Measurements from ENCODE around the gene SLC9A3. TPM values are rescaled to one million over a fixed set of nuclear protein-coding genes. Genes with fewer than 3 reads are reported as not detected.

The SLC9A3 gene
- total and polyA plus RNA-seq, 2 donors, result 2.1 to 2.8 TPM

DNA sequence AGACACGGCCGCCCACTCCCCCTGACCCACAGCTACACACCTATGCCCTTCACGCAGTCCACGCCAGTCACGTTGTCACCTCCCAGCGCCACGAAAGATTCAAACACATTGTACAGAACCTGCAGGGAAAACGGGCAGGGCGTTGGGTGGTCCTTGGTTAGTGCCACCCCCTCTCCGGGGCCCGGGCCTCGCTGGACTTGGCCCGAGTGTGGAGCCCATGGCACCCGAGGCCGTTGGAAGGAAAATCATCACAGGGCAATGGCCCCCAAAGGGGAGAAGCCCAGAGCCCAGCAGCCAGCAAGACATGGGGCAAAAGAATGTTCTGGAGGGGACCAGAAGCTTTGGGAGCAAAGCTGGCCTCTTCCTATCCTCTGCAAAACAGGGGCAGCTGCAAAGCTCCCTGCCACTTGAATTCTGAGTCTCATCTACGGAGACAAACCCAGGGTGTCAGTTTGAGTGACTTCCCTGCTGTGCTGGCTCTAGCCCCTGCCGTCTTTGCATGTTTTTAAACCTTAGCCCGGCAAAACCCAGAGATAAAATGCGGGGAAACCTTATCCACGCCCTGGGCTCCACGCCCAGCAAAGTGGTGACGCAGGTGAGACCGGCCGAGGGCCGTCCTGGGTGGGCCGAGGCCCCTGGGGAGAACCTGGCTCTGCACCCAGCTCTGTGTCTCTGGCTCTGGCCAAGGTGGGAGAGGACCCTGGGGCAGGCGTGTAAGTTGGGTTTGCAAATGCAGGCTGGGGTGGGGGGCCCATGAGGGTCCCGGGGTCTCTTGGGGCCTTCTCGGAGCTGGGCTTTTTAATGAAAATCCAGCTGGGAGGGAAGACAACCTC, 38.9 kb downstream of the SLC9A3 start:
- no peaks in the 10 kb centered on the region for H3K4me1 ChIP-seq (ENCODE audit: insufficient read depth)
- WGBS, result 76% methylated on average over 29 of the region's 29 CpGs
- H3K4me3 ChIP-seq (ENCODE audit: low read depth, low read length), result no peak overlapping the region
- no peaks in the 10 kb centered on the region for H3K36me3 ChIP-seq (ENCODE audit: insufficient read depth)
- DNase-seq (ENCODE audit: extremely low spot score), result no peak
- no peak overlapping the region for H3K27ac ChIP-seq (ENCODE audit: low read depth)

DNA sequence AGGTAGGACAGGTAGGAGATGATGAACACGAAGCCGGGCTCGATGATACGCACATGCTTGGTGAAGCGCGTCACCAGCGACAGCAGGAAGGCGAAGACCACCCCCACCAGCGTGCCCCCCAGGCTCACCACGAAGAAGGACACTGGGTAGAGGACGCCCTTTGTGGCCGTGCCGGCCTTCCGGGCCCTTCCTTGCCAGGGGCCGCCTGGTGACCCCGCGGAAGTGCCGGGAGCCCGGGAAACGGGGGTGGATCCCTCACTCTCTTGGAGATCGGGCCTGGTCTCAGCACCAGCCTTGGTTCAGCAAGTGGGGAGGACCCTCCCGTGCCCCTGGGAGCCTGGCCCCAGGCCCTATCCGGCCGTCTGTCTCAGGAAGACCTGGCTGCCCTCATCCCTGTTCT, 39.7 kb downstream of the SLC9A3 start:
- no peak overlapping the region for H3K4me3 ChIP-seq (ENCODE audit: low read depth, low read length)
- 92% methylated on average over 24 of the region's 24 CpGs for WGBS
- no peak for DNase-seq (ENCODE audit: extremely low spot score)
- no peak overlapping the region for H3K27ac ChIP-seq (ENCODE audit: low read depth)
- no peaks in the 10 kb centered on the region for H3K4me1 ChIP-seq (ENCODE audit: insufficient read depth)
- no peaks in the 10 kb centered on the region for H3K36me3 ChIP-seq (ENCODE audit: insufficient read depth)

DNA sequence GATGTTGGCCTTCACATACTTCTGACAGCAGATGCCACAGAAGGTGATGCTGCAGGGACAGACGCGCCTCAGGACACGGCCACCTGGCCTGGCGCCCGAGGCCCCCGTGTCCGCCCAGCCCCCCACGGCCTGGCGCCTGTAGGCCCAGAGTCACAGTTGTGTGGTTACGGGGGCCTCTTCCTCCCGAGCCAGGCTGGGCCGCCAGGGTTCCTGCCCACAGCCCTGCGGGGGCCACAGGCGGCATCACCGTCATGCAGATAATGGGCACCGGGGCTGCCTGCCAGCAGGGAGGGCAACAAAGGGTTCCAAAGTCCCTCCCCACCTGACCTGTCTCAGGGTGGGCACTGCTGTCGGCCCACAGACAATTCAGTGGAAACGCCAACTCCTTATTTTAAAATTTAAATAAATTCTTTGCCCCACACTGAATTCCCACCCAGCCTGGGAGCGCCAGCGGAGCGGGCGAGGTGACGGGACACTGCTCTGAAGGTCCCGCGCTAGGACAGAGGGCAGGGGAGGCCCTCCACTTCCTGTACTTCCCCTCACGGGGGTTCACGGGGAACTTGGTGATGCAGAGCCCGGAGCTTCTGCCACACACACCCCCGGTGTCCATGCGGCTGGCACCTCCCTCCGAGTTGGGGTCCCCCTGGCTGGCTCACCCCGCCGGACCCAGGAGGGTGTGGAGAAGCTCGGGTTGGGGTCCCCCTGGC, 40.7 kb downstream of the SLC9A3 start:
- H3K27ac ChIP-seq (ENCODE audit: low read depth), result no peak overlapping the region
- H3K4me1 ChIP-seq (ENCODE audit: insufficient read depth), result no peaks in the 10 kb centered on the region
- DNase-seq (ENCODE audit: extremely low spot score), result no peak
- H3K4me3 ChIP-seq (ENCODE audit: low read depth, low read length), result no peak overlapping the region
- no peaks in the 10 kb centered on the region for H3K36me3 ChIP-seq (ENCODE audit: insufficient read depth)
- WGBS, result 83% methylated on average over 34 of the region's 34 CpGs

DNA sequence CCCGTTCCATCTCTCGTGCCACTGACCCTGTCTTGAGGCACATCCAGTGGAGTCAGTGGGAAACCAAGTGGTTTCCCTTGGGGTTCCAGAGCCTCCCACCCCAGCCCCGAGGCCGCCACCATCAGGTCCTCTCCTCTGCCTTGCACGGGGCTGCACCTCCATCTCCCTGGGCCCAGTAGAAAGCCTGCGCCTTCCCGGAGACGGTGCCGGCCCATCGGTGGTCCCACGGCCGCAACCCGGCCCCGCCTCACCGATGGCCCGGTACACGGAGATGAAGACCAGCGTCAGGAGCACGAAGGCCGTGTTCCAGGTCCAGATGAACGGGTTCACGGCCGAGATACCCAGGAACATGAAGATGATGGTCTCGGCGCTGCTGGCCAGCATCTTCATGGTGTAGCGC, 41.2 kb downstream of the SLC9A3 start:
- H3K4me3 ChIP-seq (ENCODE audit: low read depth, low read length), result no peak overlapping the region
- H3K36me3 ChIP-seq (ENCODE audit: insufficient read depth), result no peaks in the 10 kb centered on the region
- no peaks in the 10 kb centered on the region for H3K4me1 ChIP-seq (ENCODE audit: insufficient read depth)
- DNase-seq (ENCODE audit: extremely low spot score), result no peak
- no peak overlapping the region for H3K27ac ChIP-seq (ENCODE audit: low read depth)
- WGBS, result 93% methylated on average over 26 of the region's 26 CpGs

DNA sequence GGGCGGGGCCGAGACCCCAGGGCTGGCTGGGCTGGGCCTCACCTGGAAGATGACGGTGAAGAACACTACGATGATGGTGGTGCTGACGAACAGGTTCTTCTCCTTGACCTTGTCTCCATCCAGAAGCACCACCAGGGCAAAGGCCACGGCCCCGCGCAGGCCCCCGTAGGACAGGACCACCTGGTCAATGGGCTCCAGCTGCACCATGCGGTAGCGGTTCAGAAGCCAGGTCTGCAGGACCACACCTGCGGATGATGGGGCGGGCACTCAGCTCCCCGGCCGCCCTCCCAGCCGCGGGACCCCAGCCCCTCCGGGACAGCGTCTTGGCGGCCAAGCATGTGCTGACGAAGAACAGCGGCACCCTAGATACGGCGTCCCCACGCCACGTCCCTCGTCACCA, 41.7 kb downstream of the SLC9A3 start:
- no peak overlapping the region for H3K27ac ChIP-seq (ENCODE audit: low read depth)
- WGBS, result 94% methylated on average over 27 of the region's 27 CpGs
- DNase-seq (ENCODE audit: extremely low spot score), result no peak

DNA sequence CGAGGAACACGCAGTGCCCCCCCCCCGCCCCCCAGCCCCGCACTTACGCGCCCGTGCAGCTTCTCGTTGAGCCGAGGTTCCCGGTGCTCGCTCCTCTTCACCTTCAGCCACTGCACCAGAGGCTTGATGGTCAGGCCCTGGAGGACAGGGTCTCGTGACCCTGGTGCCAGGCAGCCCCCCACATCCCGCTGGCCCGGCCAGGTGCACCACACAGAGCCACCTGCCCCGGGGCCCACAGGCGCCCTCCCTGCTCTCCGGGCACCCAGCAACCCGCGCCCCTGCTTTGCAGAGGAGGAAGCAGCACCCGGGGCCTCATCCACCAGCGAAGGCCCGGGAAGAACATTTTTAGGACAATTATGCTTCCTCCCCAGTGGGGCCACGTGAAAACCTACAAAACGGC, 42.2 kb downstream of the SLC9A3 start:
- Histone ChIP-seq H3K4me3 (ENCODE audit: low read depth, low read length) (no peak overlapping the region), H3K27ac (ENCODE audit: low read depth) (no peak overlapping the region), H3K4me1 (ENCODE audit: insufficient read depth) (no peaks in the 10 kb centered on the region), H3K36me3 (ENCODE audit: insufficient read depth) (no peaks in the 10 kb centered on the region)
- no peak for DNase-seq (ENCODE audit: extremely low spot score)
- WGBS, result 74% methylated on average over 23 of the region's 24 CpGs

More for the DNA sequence above, 41.7 kb downstream of the SLC9A3 start:
- no peaks in the 10 kb centered on the region for H3K36me3 ChIP-seq (ENCODE audit: insufficient read depth)
- no peaks in the 10 kb centered on the region for H3K4me1 ChIP-seq (ENCODE audit: insufficient read depth)
- H3K4me3 ChIP-seq (ENCODE audit: low read depth, low read length), result no peak overlapping the region

DNA sequence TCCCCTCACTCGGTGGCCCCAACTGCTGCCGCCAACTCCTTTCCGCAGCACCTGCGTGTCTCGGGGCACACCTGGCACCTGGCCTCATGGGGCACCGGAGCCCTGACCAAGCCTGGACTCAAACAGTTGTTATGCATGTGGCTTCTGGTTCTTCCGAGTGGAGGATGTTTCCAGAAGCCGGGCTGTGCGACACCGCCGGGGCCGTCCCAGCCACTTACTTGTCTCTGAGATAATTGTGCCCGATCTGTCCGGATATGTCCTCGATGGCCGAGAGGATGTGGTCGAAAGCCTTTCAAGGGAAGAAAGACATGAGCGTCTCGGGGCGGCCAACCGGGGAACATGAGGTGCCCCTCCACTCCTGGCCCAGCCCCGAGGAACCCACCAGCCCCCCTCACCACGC, 42.9 kb downstream of the SLC9A3 start:
- no peaks in the 10 kb centered on the region for H3K36me3 ChIP-seq (ENCODE audit: insufficient read depth)
- WGBS, result 80% methylated on average over 23 of the region's 23 CpGs
- H3K4me3 ChIP-seq (ENCODE audit: low read depth, low read length), result no peak overlapping the region
- H3K27ac ChIP-seq (ENCODE audit: low read depth), result no peak overlapping the region
- DNase-seq (ENCODE audit: extremely low spot score), result no peak
- H3K4me1 ChIP-seq (ENCODE audit: insufficient read depth), result no peaks in the 10 kb centered on the region

DNA sequence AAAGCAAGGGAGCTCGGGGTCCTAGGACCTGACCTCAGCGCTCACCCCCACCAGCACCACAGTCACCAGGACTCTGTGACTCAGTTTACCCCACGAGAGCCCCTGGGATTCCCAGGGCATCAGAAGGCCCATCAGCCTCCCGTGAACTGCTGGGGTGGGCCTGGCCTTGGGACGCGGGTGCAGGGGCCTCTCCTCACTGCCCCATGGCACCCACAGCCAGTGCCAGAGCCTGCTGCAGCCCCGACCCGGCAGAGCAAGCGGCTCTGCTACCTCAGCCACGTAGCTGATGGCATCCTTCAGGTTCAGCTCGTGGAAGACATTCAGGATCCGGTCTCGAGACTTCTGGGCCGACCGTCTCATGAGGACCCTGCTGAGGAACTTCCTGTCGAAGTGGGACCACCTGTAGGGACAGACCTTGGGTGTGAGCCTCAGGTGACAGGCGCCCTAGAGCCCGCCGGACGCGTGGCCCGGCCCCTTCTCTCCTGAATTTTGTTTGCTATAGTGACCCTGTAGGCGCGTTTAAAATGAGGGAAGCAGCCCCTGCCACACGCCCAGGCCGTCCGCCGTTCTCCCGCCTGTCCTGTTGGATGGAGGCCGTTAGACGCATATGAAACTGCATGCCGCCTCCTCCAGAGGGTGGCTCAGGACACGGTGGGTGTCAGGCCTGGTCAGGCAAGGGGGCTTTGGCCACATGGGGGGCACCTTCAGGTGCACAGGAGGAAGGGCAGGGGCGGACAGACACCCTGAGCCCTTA, 44.5 kb downstream of the SLC9A3 start:
- DNase-seq (ENCODE audit: extremely low spot score), result no peak
- H3K4me1 ChIP-seq (ENCODE audit: insufficient read depth), result peaks cover 3% of the 10 kb centered on the region
- no peaks in the 10 kb centered on the region for H3K36me3 ChIP-seq (ENCODE audit: insufficient read depth)
- no peak overlapping the region for H3K4me3 ChIP-seq (ENCODE audit: low read depth, low read length)
- no peak overlapping the region for H3K27ac ChIP-seq (ENCODE audit: low read depth)
- WGBS, result 75% methylated on average over 34 of the region's 34 CpGs

DNA sequence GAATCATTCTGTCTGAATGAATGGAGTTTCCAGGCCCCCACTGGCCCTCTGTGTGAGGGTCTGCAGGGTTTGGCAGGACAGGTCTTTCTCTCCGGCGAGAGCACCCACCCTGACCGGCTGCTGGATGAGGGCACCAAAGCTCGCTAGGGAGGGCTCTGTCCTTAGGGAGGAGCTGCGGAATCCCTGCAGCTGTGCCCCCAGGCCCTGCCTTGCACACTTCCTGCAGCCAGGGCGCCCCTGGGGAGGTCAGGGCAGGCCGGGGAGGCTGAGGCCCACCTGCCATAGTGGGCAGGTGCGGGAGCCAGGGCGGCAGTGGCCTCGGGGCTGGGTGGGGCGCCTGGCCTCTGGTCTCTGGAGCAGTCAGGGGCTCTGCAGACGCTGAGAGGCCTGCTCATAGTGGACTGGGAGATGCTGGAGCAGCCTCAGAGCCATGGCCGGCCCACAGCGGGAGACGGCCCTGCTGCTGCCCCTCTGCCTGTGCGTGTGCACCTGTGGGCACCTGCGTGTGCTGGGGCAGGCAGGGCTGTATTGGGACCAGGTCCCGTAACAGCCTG, 45.2 kb downstream of the SLC9A3 start:
- 77% methylated on average over 18 of the region's 18 CpGs for WGBS
- no peak overlapping the region for H3K4me3 ChIP-seq (ENCODE audit: low read depth, low read length)
- H3K4me1 ChIP-seq (ENCODE audit: insufficient read depth), result peaks cover 3% of the 10 kb centered on the region
- no peak for DNase-seq (ENCODE audit: extremely low spot score)
- H3K36me3 ChIP-seq (ENCODE audit: insufficient read depth), result no peaks in the 10 kb centered on the region
- no peak overlapping the region for H3K27ac ChIP-seq (ENCODE audit: low read depth)

DNA sequence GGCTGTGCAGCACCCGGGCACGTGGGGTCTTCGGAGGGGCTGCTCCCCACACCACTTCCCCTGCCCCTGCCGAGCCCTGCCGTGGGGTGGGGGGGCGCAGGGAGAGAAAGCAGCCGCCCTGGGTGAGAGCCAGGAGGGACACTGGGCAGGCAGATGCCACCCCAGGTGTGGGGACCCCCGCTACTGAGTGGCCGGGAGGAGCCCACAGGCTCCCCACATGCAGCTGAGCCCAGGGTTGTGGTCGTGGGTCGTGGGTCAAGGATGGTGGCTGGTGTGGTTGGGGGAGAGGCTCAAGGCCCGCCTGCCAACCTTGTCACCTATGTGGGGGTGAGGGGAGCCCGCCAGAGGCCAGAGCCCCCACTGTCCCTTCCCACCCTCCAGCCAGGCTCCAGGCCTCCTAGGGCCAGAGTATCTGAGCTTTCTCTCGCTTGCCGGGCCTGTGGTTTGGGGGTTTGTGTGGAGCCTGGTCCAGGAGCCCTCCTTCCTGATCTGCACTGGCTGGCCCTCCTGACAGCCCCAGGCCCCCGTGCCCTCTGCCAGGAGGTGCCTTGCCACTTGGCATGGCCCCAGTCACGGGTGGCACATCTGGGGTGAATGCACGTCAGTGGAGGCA, 45.8 kb downstream of the SLC9A3 start:
- 68% methylated on average over 17 of the region's 18 CpGs for WGBS
- no peaks in the 10 kb centered on the region for H3K36me3 ChIP-seq (ENCODE audit: insufficient read depth)
- H3K27ac ChIP-seq (ENCODE audit: low read depth), result no peak overlapping the region
- DNase-seq (ENCODE audit: extremely low spot score), result no peak
- H3K4me3 ChIP-seq (ENCODE audit: low read depth, low read length), result no peak overlapping the region
- peaks cover 3% of the 10 kb centered on the region for H3K4me1 ChIP-seq (ENCODE audit: insufficient read depth)

DNA sequence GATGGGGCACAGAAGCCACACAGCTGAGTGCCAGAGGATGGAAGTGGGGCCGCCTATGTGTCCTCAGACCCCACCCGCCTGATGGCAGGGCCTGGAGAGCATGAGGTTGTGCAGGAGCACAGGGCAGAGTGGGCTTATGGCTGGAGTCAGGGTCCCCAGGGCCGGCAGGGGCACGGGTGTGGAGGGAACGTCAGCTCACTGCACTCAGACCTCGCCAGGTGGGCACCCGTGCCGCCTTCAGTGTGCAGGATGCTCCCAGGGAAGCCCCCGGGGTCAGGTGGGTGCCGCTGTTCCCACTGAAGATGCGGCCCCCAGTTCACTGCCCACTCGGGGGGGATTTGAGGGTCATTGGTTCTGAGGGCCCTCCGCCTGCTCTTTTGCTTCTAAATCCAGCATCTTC, 46.4 kb downstream of the SLC9A3 start:
- Histone ChIP-seq H3K36me3 (ENCODE audit: insufficient read depth) (no peaks in the 10 kb centered on the region), H3K27ac (ENCODE audit: low read depth) (no peak overlapping the region), H3K4me3 (ENCODE audit: low read depth, low read length) (no peak overlapping the region), H3K4me1 (ENCODE audit: insufficient read depth) (peaks cover 3% of the 10 kb centered on the region)
- 84% methylated on average over 13 of the region's 13 CpGs for WGBS
- DNase-seq (ENCODE audit: extremely low spot score), result no peak

DNA sequence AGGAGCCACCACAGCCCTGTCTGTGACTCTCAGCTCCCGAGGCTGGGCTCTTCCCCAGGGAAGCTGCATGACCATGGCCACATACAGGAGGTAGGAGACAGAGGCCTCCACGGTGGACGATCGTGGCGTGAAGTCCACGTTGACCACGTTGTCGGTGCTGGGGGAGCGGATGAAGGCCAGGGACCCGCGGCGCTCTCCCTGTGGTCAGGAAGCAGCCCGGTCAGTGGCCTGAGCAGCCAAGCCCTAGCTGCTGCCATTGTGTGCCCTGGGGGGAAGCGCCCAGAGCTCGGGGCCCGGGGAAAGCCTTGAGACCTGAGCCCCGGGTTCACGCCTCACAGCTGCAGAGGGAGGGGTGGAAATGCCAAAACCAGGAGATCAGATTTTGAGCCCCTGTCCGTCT, 47.0 kb downstream of the SLC9A3 start:
- Histone ChIP-seq H3K27ac (ENCODE audit: low read depth) (no peak overlapping the region), H3K36me3 (ENCODE audit: insufficient read depth) (no peaks in the 10 kb centered on the region), H3K4me3 (ENCODE audit: low read depth, low read length) (no peak overlapping the region), H3K4me1 (ENCODE audit: insufficient read depth) (peaks cover 3% of the 10 kb centered on the region)
- no peak for DNase-seq (ENCODE audit: extremely low spot score)
- 72% methylated on average over 19 of the region's 19 CpGs for WGBS

DNA sequence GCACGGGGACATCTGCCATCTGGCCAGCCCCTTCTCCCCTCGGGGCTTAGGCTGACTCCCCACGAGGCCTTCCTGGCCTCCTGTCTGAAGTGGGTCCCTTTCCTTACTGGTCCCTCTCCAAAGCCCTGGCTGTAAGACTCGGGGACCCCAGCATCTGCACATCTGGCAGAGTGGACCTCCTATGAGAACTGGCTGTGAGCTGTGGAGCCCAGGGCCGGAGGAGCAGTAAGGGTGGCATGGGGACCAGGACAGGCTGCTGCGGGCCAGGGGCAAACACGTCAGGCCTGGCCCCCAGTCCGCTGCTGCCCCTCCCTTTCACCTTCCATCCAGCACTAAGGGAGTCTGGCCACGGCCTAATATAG, 47.5 kb downstream of the SLC9A3 start:
- DNase-seq (ENCODE audit: extremely low spot score), result no peak
- Histone ChIP-seq H3K27ac (ENCODE audit: low read depth) (no peak overlapping the region), H3K4me3 (ENCODE audit: low read depth, low read length) (no peak overlapping the region), H3K4me1 (ENCODE audit: insufficient read depth) (peaks cover 3% of the 10 kb centered on the region), H3K36me3 (ENCODE audit: insufficient read depth) (no peaks in the 10 kb centered on the region)
- WGBS, result 71% methylated on average over 9 of the region's 9 CpGs
